Esophagus squamous epithelium (tissue), 4 donors: ENCODE data around the gene NTN5.

Experiments
- POLR2A ChIP-seq, 4 donors: fragments of 450-650 bp; IDR thresholded peaks; one replicate each; pipeline ENCODE4 v1.6.1; 2017; ENCODE audit warnings: antibody characterized with exemption in 4 of 4, mild to moderate bottlenecking in 4 of 4, moderate library complexity in 3 of 4
- TF ChIP-seq, protein P1 (sequence below), 6 experiments: fragments of 450-650 bp in 4 of 6; fragments of 200-600 bp in 2 of 6; sonication (generic) in 2 of 6; IDR thresholded peaks; one replicate each; pipeline ENCODE4 v1.5.1; 2016 to 2019; ENCODE audit warnings: antibody characterized with exemption in 6 of 6, mild to moderate bottlenecking in 4 of 6, moderate library complexity in 4 of 6

DNA sequence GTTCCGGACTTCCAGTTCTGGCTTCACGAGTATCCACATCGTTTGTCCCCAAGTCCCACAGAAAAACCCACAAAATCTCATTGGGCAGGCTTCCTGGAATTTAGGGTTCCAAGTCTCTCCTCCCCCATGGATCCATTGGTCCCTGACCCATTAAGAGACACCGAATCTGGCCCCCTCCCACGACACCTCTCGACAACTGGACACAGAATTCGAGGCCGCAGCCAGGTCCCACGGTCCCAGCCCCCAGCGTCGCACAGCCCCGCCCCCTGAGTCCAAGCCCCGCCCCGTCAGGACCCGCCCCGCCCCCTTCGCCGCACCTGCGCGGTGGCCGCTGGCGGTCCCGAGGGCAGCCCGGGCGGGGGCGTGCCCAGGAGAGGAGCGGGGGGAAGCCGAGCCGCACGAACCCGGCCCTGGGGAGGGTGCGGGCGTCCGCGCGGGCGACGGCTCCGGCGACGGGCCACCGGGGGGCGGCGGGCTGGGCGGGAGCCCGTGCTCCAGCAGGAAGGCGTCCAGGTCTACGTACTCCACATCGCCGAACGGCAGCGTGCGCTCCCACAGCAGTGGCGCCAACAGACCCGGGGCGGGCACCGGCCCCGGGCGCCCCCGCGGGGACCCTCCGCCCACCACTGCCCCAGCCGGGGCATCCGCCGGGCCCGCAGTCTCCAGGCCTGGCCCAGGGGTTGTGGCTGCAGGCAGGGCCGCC lies 37.4 kb downstream of the NTN5 start:
- TF ChIP-seq, protein P1, sequence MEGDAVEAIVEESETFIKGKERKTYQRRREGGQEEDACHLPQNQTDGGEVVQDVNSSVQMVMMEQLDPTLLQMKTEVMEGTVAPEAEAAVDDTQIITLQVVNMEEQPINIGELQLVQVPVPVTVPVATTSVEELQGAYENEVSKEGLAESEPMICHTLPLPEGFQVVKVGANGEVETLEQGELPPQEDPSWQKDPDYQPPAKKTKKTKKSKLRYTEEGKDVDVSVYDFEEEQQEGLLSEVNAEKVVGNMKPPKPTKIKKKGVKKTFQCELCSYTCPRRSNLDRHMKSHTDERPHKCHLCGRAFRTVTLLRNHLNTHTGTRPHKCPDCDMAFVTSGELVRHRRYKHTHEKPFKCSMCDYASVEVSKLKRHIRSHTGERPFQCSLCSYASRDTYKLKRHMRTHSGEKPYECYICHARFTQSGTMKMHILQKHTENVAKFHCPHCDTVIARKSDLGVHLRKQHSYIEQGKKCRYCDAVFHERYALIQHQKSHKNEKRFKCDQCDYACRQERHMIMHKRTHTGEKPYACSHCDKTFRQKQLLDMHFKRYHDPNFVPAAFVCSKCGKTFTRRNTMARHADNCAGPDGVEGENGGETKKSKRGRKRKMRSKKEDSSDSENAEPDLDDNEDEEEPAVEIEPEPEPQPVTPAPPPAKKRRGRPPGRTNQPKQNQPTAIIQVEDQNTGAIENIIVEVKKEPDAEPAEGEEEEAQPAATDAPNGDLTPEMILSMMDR (IDR thresholded peaks at IDR 0.05): no peak
- peak in 3 of 4 donors; percentile 68 to 92 (median 85) for TF ChIP-seq POLR2A (IDR thresholded peaks at IDR 0.05)
